ENCODE measurements around the gene UBE2S. TPM values are rescaled to one million over a fixed set of nuclear protein-coding genes. Genes with fewer than 3 reads are reported as not detected.

Gene UBE2S
- total RNA-seq, 3 donors from 2014 or later = 7.2 to 9.0 (median 8.9) TPM

GRCh38 chr19:55443045-55443823 lies 35.6 kb upstream of the UBE2S start, which contains the start of gene SHISA7:
Gene SHISA7, minus strand, starts transcription at chr19:55443300. Its CDS starts 437 bp downstream, at chr19:55442863.
- H3K36me3 ChIP-seq = no peaks in the 10 kb centered on the region
- no peak within 1 kb of the TSS for H3K27ac ChIP-seq
- peaks cover 20 to 71% of the 10 kb centered on the region in 2 donors for H3K27me3 ChIP-seq
- no peak for TF ChIP-seq POLR2A (IDR thresholded peaks at IDR 0.05)
- TF ChIP-seq, protein P1, sequence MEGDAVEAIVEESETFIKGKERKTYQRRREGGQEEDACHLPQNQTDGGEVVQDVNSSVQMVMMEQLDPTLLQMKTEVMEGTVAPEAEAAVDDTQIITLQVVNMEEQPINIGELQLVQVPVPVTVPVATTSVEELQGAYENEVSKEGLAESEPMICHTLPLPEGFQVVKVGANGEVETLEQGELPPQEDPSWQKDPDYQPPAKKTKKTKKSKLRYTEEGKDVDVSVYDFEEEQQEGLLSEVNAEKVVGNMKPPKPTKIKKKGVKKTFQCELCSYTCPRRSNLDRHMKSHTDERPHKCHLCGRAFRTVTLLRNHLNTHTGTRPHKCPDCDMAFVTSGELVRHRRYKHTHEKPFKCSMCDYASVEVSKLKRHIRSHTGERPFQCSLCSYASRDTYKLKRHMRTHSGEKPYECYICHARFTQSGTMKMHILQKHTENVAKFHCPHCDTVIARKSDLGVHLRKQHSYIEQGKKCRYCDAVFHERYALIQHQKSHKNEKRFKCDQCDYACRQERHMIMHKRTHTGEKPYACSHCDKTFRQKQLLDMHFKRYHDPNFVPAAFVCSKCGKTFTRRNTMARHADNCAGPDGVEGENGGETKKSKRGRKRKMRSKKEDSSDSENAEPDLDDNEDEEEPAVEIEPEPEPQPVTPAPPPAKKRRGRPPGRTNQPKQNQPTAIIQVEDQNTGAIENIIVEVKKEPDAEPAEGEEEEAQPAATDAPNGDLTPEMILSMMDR (IDR thresholded peaks at IDR 0.05) = no peak
- TF ChIP-seq POLR2AphosphoS5 (IDR thresholded peaks at IDR 0.05) = no peak
- H3K4me3 ChIP-seq = peak within 1 kb of the TSS in 1 of 3 donors; percentile 46
- H3K4me1 ChIP-seq = no peaks in the 10 kb centered on the region
- no peak for DNase-seq (ENCODE audit: low spot score in 2 of 2)
- H3K9me3 ChIP-seq = no peaks in the 10 kb centered on the region
- intact Hi-C loops (cut with DNase I; ENCODE audit: low total_unique reads) = no loop called here

- Histone ChIP-seq H3K4me1 (no peaks in the 10 kb centered on the region), H3K36me3 (no peaks in the 10 kb centered on the region), H3K27ac (no peak overlapping the region), H3K9me3 (no peaks in the 10 kb centered on the region), H3K27me3 (peaks cover 20 to 79% of the 10 kb centered on the region in 2 donors), H3K4me3 (peak overlapping the region in 1 of 3 donors; percentile 46)
- intact Hi-C loops (cut with DNase I; ENCODE audit: low total_unique reads) = no loop called here
- no peak for DNase-seq (ENCODE audit: low spot score in 2 of 2)
- TF ChIP-seq POLR2AphosphoS5 (IDR thresholded peaks at IDR 0.05) (no peak), POLR2A (IDR thresholded peaks at IDR 0.05) (no peak)
- TF ChIP-seq, protein P1 (IDR thresholded peaks at IDR 0.05) = no peak
Measured at GRCh38 chr19:55442372-55442961, 34.9 kb upstream of the UBE2S start.

- H3K27me3 ChIP-seq = peaks cover 20 to 85% of the 10 kb centered on the region in 2 donors
Measured at GRCh38 chr19:55441692-55442321, 34.2 kb upstream of the UBE2S start.

DNA sequence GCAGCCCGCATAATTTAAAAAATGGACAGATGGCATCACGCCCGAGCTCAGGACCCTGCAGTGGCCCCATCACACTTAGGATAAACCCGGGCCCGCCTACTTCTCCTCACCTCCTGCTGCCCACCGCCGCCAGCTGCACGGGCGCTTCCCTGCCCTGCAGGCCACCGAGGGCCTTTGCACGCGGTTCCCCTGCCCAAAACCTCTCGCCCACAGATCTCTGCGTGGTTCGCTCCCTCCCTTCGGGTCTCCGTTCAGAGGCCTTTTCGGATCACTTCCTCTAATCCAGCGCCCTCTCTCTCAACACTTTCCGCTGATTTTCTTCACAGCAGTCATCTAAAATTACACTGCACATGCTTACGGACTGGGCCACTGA lies 33.7 kb upstream of the UBE2S start:
- TF ChIP-seq POLR2A (IDR thresholded peaks at IDR 0.05) (no peak), POLR2AphosphoS5 (IDR thresholded peaks at IDR 0.05) (no peak)
- TF ChIP-seq, protein P1 (IDR thresholded peaks at IDR 0.05) = no peak
- intact Hi-C loops (cut with DNase I; ENCODE audit: low total_unique reads) = no loop called here
- H3K4me1 ChIP-seq = no peaks in the 10 kb centered on the region
- no peaks in the 10 kb centered on the region for H3K36me3 ChIP-seq
- peaks cover 20 to 88% of the 10 kb centered on the region in 2 donors for H3K27me3 ChIP-seq
- no peak overlapping the region for H3K4me3 ChIP-seq
- no peak overlapping the region for H3K27ac ChIP-seq
- H3K9me3 ChIP-seq = no peaks in the 10 kb centered on the region
- DNase-seq (ENCODE audit: low spot score in 2 of 2) = no peak

More at GRCh38 chr19:55441692-55442321, 34.2 kb upstream of the UBE2S start:
- Histone ChIP-seq H3K9me3 (no peaks in the 10 kb centered on the region), H3K36me3 (no peaks in the 10 kb centered on the region), H3K27ac (no peak overlapping the region), H3K4me1 (no peaks in the 10 kb centered on the region), H3K4me3 (peak overlapping the region in 1 of 3 donors; percentile 46)
- DNase-seq (ENCODE audit: low spot score in 2 of 2) = no peak
- TF ChIP-seq, protein P1 (IDR thresholded peaks at IDR 0.05) = no peak
- TF ChIP-seq POLR2A (IDR thresholded peaks at IDR 0.05) = no peak
- no peak for TF ChIP-seq POLR2AphosphoS5 (IDR thresholded peaks at IDR 0.05)
- intact Hi-C loops (cut with DNase I; ENCODE audit: low total_unique reads) = no loop called here

Measured in breast epithelium (tissue), 4 donors.